CD14-positive monocyte (primary cell): ENCODE measurements around the gene APOL4. TPM values are rescaled to one million over a fixed set of nuclear protein-coding genes. Genes with fewer than 3 reads are reported as not detected.

Experiments used
- DNase-seq, 3 donors: peaks; one replicate each; pipeline ENCODE4 v3.0.0-alpha.2; 2011 to 2022
- H2AFZ ChIP-seq: 2 replicates; pipeline ENCODE4 v1.6.0; 2012; ENCODE audit warnings: mild to moderate bottlenecking, low read depth, low read length, inconsistent platforms; ENCODE audit not compliant: insufficient read depth, poor library complexity, severe bottlenecking
- H3K27ac ChIP-seq, 2 donors: 1 replicate in 1 of 2; 2 replicates in 1 of 2; pipeline ENCODE4 v1.5.1; 2012 to 2013; ENCODE audit warnings: low read length in 2 of 2, control low read depth in 1 of 2, inconsistent platforms in 1 of 2, low read depth in 1 of 2, mild to moderate bottlenecking in 1 of 2
- H3K27me3 ChIP-seq, 2 donors: one replicate each; pipeline versions ENCODE4 v1.6.0 to v1.6.1; 2011 to 2013; ENCODE audit warnings: low read length in 2 of 2; ENCODE audit not compliant: control insufficient read depth in 2 of 2, insufficient read depth in 2 of 2
- H3K36me3 ChIP-seq, 2 donors: replicated peaks in 1 of 2; 1 replicate in 1 of 2; 2 replicates in 1 of 2; pipeline versions ENCODE4 v1.5.1 to v1.6.1; 2012 to 2013; ENCODE audit warnings: low read length in 2 of 2, control low read depth in 1 of 2, inconsistent platforms in 1 of 2, mild to moderate bottlenecking in 1 of 2; ENCODE audit not compliant: insufficient read depth in 2 of 2, control insufficient read depth in 1 of 2
- H3K4me1 ChIP-seq, 2 donors: 1 replicate in 1 of 2; 2 replicates in 1 of 2; pipeline versions ENCODE4 v1.5.1 to v1.6.1; 2012 to 2013; ENCODE audit warnings: low read length in 2 of 2, control low read depth in 1 of 2, inconsistent platforms in 1 of 2, mild to moderate bottlenecking in 1 of 2, moderate library complexity in 1 of 2; ENCODE audit not compliant: insufficient read depth in 2 of 2, control insufficient read depth in 1 of 2
- H3K4me2 ChIP-seq: replicated peaks from 2 replicates; pipeline ENCODE3; 2012; ENCODE audit warnings: low read length, moderate library complexity, mild to moderate bottlenecking; ENCODE audit not compliant: poor library complexity, severe bottlenecking; ENCODE audit errors: extremely low read depth
- H3K4me3 ChIP-seq, 3 experiments: fragments of 200-600 bp in 1 of 3; sonication (generic) in 1 of 3; replicated peaks in 1 of 3; 1 replicate in 2 of 3; 2 replicates in 1 of 3; pipeline ENCODE4 v1.5.1; 2011 to 2013; ENCODE audit warnings: low read length in 3 of 3, mild to moderate bottlenecking in 3 of 3, control low read depth in 2 of 3, low read depth in 2 of 3, inconsistent platforms in 1 of 3, moderate library complexity in 1 of 3
- H3K79me2 ChIP-seq: 2 replicates; pipeline ENCODE4 v1.6.0; 2012; ENCODE audit warnings: mild to moderate bottlenecking, control low read depth, inconsistent platforms, low read length, moderate library complexity; ENCODE audit not compliant: insufficient read depth
- H3K9ac ChIP-seq: 2 replicates; pipeline ENCODE4 v1.6.0; 2017; ENCODE audit warnings: low read length, mild to moderate bottlenecking; ENCODE audit not compliant: insufficient read depth, poor library complexity, severe bottlenecking
- H3K9me3 ChIP-seq, 2 donors: replicated peaks in 1 of 2; 1 replicate in 1 of 2; 2 replicates in 1 of 2; pipeline versions ENCODE4 v1.5.1 to v1.6.1; 2012 to 2013; ENCODE audit warnings: low read length in 2 of 2, control low read depth in 1 of 2; ENCODE audit not compliant: control insufficient read depth in 1 of 2, insufficient read depth in 1 of 2
- H4K20me1 ChIP-seq: 2 replicates; pipeline ENCODE4 v1.6.0; 2012; ENCODE audit warnings: mild to moderate bottlenecking, low read length, control low read depth, moderate library complexity; ENCODE audit not compliant: insufficient read depth
- H3K27ac Mint-ChIP-seq, 7 donors: one replicate each; pipeline ENCODE4 v1.8.0; 2020; ENCODE audit warnings: mild to moderate bottlenecking in 7 of 7, mixed read lengths in 7 of 7, moderate library complexity in 6 of 7, inconsistent platforms in 2 of 7
- H3K27me3 Mint-ChIP-seq, 3 donors: one replicate each; pipeline ENCODE4 v1.8.0; 2021 to 2022; ENCODE audit warnings: low read depth in 3 of 3, mild to moderate bottlenecking in 3 of 3, mixed read lengths in 3 of 3, moderate library complexity in 3 of 3, inconsistent platforms in 1 of 3
- H3K36me3 Mint-ChIP-seq, 2 donors: one replicate each; pipeline ENCODE4 v1.8.0; 2020; ENCODE audit warnings: mixed read lengths in 2 of 2, inconsistent platforms in 1 of 2, mild to moderate bottlenecking in 1 of 2
- H3K4me1 Mint-ChIP-seq: one replicate; pipeline ENCODE4 v1.8.0; 2020; ENCODE audit warnings: mild to moderate bottlenecking, mixed read lengths
- H3K4me3 Mint-ChIP-seq, 2 donors: one replicate each; pipeline ENCODE4 v1.8.0; 2020; ENCODE audit warnings: mild to moderate bottlenecking in 2 of 2, mixed read lengths in 2 of 2, moderate library complexity in 1 of 2
- H3K9me3 Mint-ChIP-seq, 7 donors: one replicate each; pipeline ENCODE4 v1.8.0; 2020 to 2022; ENCODE audit warnings: mixed read lengths in 7 of 7, mild to moderate bottlenecking in 6 of 7, moderate library complexity in 6 of 7, inconsistent platforms in 2 of 7
- CTCF ChIP-seq: fragments of 200-600 bp; IDR thresholded peaks from one replicate; pipeline ENCODE4 v1.8.0; 2022; ENCODE audit warnings: antibody characterized with exemption, mild to moderate bottlenecking
- WGBS: methylation state at CpG from one replicate; pipeline ENCODE4 v1.1.5; 2013; ENCODE audit warnings: missing lambda C conversion rate; ENCODE audit not compliant: insufficient coverage; 5-methylcytosine and 5-hydroxymethylcytosine counted together
- intact Hi-C, 2 donors: fragments of 100-400 bp; cut with micrococcal nuclease; formaldehyde crosslinking; loops; one replicate each; pipeline versions ENCODE4 v1.15.0 to v1.15.1; 2023
- polyA plus RNA-seq, 3 donors: library from polyadenylated mRNA; depleted of rRNA in 1 of 3; unstranded in 2 of 3; stranded (reverse) in 1 of 3; fragments of 300-500 nt in 2 of 3; fragments of >200 nt in 1 of 3; fragmentation: Illumina TruSeq in 2 of 3; gene quantifications; 1 replicate in 2 of 3; 2 replicates in 1 of 3; pipeline ENCODE4 v1.2.3, GENCODE V29; 2012 to 2021

Gene APOL4
- polyA plus RNA-seq, 3 donors, result 0.51 to 1.4 (median 0.71) TPM

DNA sequence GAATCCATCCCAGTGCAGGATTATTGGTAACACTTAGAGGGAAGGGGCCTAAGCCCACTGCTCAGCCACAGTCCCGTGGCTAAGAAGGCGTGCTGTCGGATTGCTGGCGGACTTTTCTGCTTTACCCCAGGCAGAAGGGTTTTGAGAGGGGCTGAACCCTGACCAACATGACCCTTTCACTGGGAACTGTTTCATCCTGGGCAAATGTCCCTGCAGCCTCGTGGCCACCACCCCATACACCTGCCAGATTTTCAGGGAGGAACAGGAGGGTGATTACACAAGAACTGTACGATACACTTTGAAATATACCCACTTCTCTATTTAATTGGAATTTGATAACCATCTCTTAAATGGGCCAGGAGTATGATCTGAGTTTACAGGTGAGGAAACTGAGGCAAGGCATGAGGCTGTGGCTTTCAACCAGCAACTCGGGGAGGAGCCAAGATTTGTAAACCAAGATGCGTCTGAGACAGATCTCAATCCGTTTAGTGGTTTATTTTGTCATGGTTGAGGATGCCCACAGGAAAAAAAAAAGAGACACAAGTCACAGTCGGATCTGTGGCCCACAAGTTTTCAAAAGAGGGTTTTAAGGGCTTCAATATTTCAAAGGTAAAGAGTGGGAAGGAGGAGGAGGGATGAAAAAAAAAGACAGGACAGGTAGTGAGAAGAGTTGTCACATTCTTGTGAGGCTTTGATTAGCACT lies 34.9 kb downstream of the APOL4 start:
- Histone ChIP-seq H3K4me3 (peak overlapping the region in 1 of 3 experiments; percentile 2), H3K36me3 (no peaks in the 10 kb centered on the region), H3K27me3 (no peaks in the 10 kb centered on the region), H3K79me2 (peaks cover 8% of the 10 kb centered on the region), H2AFZ (no peak overlapping the region), H3K27ac (peak overlapping the region in 1 of 2 donors; percentile 97), H4K20me1 (no peaks in the 10 kb centered on the region), H3K4me2 (no peak overlapping the region), H3K9ac (no peak overlapping the region), H3K9me3 (peaks cover 0 to 5% of the 10 kb centered on the region in 2 donors), H3K4me1 (peaks cover 55 to 57% of the 10 kb centered on the region in 2 donors)
- DNase-seq, result no peak
- peak overlapping the region in 4 of 7 donors; percentile 15 to 99 (median 70) for H3K27ac Mint-ChIP-seq
- no peak overlapping the region for H3K4me3 Mint-ChIP-seq
- H3K9me3 Mint-ChIP-seq, result peaks cover 0 to 5% (median 2%) of the 10 kb centered on the region in 7 donors
- peaks cover 60% of the 10 kb centered on the region for H3K4me1 Mint-ChIP-seq
- H3K27me3 Mint-ChIP-seq, result peaks cover 0 to 1% (median 0%) of the 10 kb centered on the region in 3 donors
- peaks cover 0 to 3% of the 10 kb centered on the region in 2 donors for H3K36me3 Mint-ChIP-seq
- no peak for TF ChIP-seq CTCF
- 57% methylated on average over 8 of the region's 10 CpGs for WGBS
- intact Hi-C loops, result no loop called here

DNA sequence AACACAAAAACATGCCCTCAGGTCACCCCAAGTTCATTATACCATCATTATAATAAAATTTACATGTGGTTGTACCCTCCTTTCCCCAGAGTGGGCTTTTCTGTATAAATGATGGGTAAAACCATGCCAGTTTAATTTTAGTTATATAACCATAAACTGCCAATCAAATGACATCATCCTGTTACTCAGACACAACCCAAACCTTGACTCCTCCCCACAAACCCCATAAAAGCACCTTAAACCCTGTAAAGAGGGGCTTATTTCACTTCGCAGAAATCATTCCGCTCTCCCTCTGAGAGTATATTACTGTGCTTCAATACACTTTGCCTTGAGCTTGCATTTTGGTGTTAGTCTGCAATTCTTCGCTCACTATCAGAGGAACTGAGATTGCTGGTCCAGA lies 35.5 kb downstream of the APOL4 start:
- no peaks in the 10 kb centered on the region for H3K36me3 ChIP-seq
- Mint-ChIP-seq H3K4me1 (peaks cover 65% of the 10 kb centered on the region), H3K36me3 (peaks cover 0 to 3% of the 10 kb centered on the region in 2 donors), H3K27ac (peak overlapping the region in 6 of 7 donors; percentile 68 to 99 (median 96)), H3K27me3 (no peaks in the 10 kb centered on the region), H3K9me3 (peaks cover 0 to 5% (median 2%) of the 10 kb centered on the region in 7 donors), H3K4me3 (no peak overlapping the region)
- intact Hi-C loops, result no loop called here
- no peak overlapping the region for H3K9ac ChIP-seq
- H3K9me3 ChIP-seq, result peaks cover 0 to 5% of the 10 kb centered on the region in 2 donors
- peak overlapping the region in 1 of 2 donors; percentile 97 for H3K27ac ChIP-seq
- H4K20me1 ChIP-seq, result no peaks in the 10 kb centered on the region
- DNase-seq, result no peak
- H3K4me1 ChIP-seq, result peaks cover 60 to 63% of the 10 kb centered on the region in 2 donors
- no peaks in the 10 kb centered on the region for H3K27me3 ChIP-seq
- H3K79me2 ChIP-seq, result peaks cover 14% of the 10 kb centered on the region
- H3K4me2 ChIP-seq, result peak overlapping the region; percentile 65
- H3K4me3 ChIP-seq, result peak overlapping the region in 1 of 3 experiments; percentile 62
- no peak overlapping the region for H2AFZ ChIP-seq
- no peak for TF ChIP-seq CTCF
- WGBS, result no CpG with 5 or more reads among the region's 3 CpGs
